ENCODE data around the gene LRRC37B. TPM values are rescaled to one million over a fixed set of nuclear protein-coding genes. Genes with fewer than 3 reads are reported as not detected.
"Not testable (repeated sequence)": the region's sequence is repeated elsewhere in the genome, so short reads cannot be mapped to it uniquely, and the experiment has no call there.

The LRRC37B gene
- total and polyA plus RNA-seq, 2 donors (not counting 1 experiment from before 2014, with no cell fraction given), result 9.9 to 25.6 TPM

DNA sequence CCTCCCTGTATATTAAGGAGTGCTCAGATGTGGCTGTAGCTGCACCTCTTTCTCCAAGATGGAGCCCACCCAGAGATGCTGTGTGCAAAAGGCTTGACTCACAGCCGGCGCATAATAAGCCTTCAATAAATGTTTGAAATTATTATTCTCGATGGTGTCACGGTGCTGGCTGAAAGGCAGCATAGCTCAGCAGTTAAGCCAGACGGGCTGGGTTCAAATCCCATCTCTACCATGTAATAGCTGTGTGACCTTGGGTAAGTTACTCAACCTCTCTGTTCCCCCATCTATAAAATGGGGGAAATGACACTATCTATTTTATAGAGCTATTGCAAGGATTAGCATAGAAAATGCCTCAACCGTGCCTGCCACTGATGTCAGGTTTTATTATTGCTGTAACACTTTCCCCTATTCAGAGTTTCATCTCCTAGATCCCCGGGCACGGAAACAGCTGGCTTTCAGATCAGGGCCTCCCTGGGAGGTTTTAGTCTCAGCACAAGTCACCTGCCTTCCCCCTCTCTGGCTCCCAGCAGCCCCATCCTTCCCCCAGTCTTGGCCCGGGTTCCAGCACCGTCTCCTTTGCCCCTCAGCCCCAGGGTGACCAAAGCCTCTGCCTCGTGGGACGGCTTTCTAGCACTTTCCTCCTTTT, 50.4 kb downstream of the LRRC37B start:
- not testable (repeated sequence) for H3K79me2 ChIP-seq (ENCODE audit: control insufficient read depth, insufficient read depth, low read length)

DNA sequence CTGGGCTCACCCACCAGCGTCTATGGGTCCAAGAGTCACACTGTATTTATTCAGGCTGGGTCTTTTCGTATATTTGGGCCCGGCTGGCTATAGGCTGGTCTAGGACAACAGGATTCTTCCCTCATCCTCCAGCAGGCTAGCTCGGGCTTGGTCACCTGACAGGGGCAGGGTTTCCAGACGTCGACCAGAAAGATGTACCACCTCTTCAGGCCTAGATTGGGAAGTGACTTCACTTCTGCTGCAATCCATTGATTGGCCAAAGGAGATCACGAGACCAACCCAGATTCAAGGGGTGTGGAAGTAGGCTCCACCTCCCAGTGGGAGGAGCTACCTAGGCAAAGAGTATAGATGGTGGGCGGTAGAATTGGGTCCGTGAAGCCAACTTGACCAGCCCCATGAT, 53.5 kb downstream of the LRRC37B start:
- H3K9me3 ChIP-seq (ENCODE audit: control insufficient read depth, insufficient read depth, low read depth, low read length); H2AFZ ChIP-seq (ENCODE audit: low read length); H3K4me3 ChIP-seq (replicated peaks in 1 of 4; ENCODE audit: control extremely low read depth in 1 of 4, insufficient read depth in 1 of 4, low read depth in 3 of 4, low read length in 4 of 4); H3K27me3 ChIP-seq (ENCODE audit: control insufficient read depth, insufficient read depth, low read length); H3K4me1 ChIP-seq (ENCODE audit: control insufficient read depth, extremely low read depth, insufficient read depth, low read length); H3K9ac ChIP-seq (ENCODE audit: insufficient read depth, low read length); H3K79me2 ChIP-seq (ENCODE audit: control insufficient read depth, insufficient read depth, low read length); DNase-seq (ENCODE audit: low read depth in 2 of 2); H3K36me3 ChIP-seq (ENCODE audit: control insufficient read depth, insufficient read depth, low read length); H3K4me2 ChIP-seq (ENCODE audit: extremely low read depth, insufficient read depth, low read length); H3K27ac ChIP-seq (ENCODE audit: insufficient read depth, low read length); H4K20me1 ChIP-seq (ENCODE audit: control insufficient read depth, extremely low read depth, insufficient read depth, low read length): not testable (repeated sequence)

More for the DNA sequence above, 50.4 kb downstream of the LRRC37B start:
- not testable (repeated sequence) for H3K27ac ChIP-seq (ENCODE audit: insufficient read depth, low read length); H3K4me2 ChIP-seq (ENCODE audit: extremely low read depth, insufficient read depth, low read length); H3K4me3 ChIP-seq (replicated peaks in 1 of 4; ENCODE audit: control extremely low read depth in 1 of 4, insufficient read depth in 1 of 4, low read depth in 3 of 4, low read length in 4 of 4); H2AFZ ChIP-seq (ENCODE audit: low read length); H3K9me3 ChIP-seq (ENCODE audit: control insufficient read depth, insufficient read depth, low read depth, low read length); H4K20me1 ChIP-seq (ENCODE audit: control insufficient read depth, extremely low read depth, insufficient read depth, low read length); H3K36me3 ChIP-seq (ENCODE audit: control insufficient read depth, insufficient read depth, low read length); H3K9ac ChIP-seq (ENCODE audit: insufficient read depth, low read length); H3K4me1 ChIP-seq (ENCODE audit: control insufficient read depth, extremely low read depth, insufficient read depth, low read length); H3K27me3 ChIP-seq (ENCODE audit: control insufficient read depth, insufficient read depth, low read length); DNase-seq (ENCODE audit: low read depth in 2 of 2)

DNA sequence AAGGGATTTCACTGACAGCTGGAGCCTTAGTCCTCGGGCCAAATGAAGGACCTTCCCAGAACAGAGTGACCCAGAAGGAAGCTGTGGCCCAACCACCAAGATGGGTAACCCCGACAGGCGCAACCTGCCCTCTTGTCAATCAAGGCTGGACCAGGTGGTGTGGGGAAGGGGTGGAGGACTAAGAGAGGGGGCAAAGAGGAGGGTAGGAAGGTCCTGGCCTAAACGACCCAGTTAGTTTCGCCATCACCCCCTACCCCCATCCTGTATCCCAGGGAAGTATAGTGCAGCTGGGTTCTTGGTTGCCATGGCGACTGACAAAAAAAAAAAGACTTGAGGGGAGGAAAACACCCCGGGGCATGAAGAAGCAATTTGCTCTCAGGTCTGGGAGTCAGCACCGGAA, 54.7 kb downstream of the LRRC37B start:
- H3K36me3 ChIP-seq (ENCODE audit: control insufficient read depth, insufficient read depth, low read length); H3K9ac ChIP-seq (ENCODE audit: insufficient read depth, low read length); H3K4me1 ChIP-seq (ENCODE audit: control insufficient read depth, extremely low read depth, insufficient read depth, low read length); H2AFZ ChIP-seq (ENCODE audit: low read length); H3K27me3 ChIP-seq (ENCODE audit: control insufficient read depth, insufficient read depth, low read length); H3K27ac ChIP-seq (ENCODE audit: insufficient read depth, low read length); H3K79me2 ChIP-seq (ENCODE audit: control insufficient read depth, insufficient read depth, low read length); H3K4me2 ChIP-seq (ENCODE audit: extremely low read depth, insufficient read depth, low read length); H3K4me3 ChIP-seq (replicated peaks in 1 of 4; ENCODE audit: control extremely low read depth in 1 of 4, insufficient read depth in 1 of 4, low read depth in 3 of 4, low read length in 4 of 4); DNase-seq (ENCODE audit: low read depth in 2 of 2); H4K20me1 ChIP-seq (ENCODE audit: control insufficient read depth, extremely low read depth, insufficient read depth, low read length); H3K9me3 ChIP-seq (ENCODE audit: control insufficient read depth, insufficient read depth, low read depth, low read length): not testable (repeated sequence)

DNA sequence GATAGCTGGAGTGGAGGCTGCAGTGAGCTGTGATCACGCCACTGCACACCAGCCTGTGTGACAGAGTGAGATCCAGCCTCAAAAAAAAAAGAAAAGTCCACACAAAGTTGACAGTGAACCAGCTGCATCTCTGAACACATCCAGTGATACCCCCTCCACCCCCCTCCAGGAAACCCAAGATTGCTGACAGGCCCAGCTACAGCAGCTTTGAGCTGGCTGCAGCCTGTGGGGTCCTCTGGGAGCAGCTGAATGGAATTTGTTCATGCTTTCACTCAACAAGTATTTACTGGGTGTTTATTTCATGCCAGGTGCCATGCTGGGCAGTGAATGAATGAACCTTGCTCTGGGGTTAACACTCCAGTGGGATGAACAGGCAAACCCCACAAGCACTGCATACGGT, 56.9 kb downstream of the LRRC37B start:
- not testable (repeated sequence) for DNase-seq (ENCODE audit: low read depth in 2 of 2)

DNA sequence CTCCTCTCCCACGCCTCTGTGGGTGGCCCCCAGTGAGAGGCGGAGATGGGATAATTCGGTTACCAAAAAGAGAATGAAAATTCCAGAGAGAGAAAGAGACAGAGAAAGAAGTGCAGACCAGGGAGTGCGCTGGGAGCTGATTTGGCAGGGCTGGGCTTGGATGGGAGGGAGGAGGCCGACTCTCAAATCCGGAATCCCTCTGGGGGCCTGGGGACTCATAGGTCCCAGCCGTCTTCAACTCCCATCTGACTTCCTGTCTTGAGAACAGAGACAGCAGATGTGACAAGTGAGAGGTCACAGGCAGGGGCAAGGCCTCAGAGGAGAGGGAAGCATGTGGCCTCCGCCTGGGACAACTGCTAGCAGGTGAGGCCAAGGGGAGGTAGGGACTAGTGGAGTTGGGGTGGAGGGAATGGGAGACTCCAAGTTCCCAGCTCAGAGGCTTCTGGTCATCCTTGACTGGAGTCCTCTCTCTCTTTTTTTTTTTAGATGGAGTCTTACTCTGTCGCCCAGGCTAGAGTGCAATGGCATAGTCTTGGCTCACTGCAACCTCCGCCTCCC, 59.0 kb downstream of the LRRC37B start:
- H3K36me3 ChIP-seq (ENCODE audit: control insufficient read depth, insufficient read depth, low read length); H3K4me2 ChIP-seq (ENCODE audit: extremely low read depth, insufficient read depth, low read length); H3K4me3 ChIP-seq (replicated peaks in 1 of 4; ENCODE audit: control extremely low read depth in 1 of 4, insufficient read depth in 1 of 4, low read depth in 3 of 4, low read length in 4 of 4); H3K4me1 ChIP-seq (ENCODE audit: control insufficient read depth, extremely low read depth, insufficient read depth, low read length); H4K20me1 ChIP-seq (ENCODE audit: control insufficient read depth, extremely low read depth, insufficient read depth, low read length); H3K9me3 ChIP-seq (ENCODE audit: control insufficient read depth, insufficient read depth, low read depth, low read length); H2AFZ ChIP-seq (ENCODE audit: low read length); H3K79me2 ChIP-seq (ENCODE audit: control insufficient read depth, insufficient read depth, low read length); DNase-seq (ENCODE audit: low read depth in 2 of 2); H3K9ac ChIP-seq (ENCODE audit: insufficient read depth, low read length); H3K27ac ChIP-seq (ENCODE audit: insufficient read depth, low read length); H3K27me3 ChIP-seq (ENCODE audit: control insufficient read depth, insufficient read depth, low read length): not testable (repeated sequence)

More for the DNA sequence above, 56.9 kb downstream of the LRRC37B start:
- not testable (repeated sequence) for H3K4me2 ChIP-seq (ENCODE audit: extremely low read depth, insufficient read depth, low read length); H3K79me2 ChIP-seq (ENCODE audit: control insufficient read depth, insufficient read depth, low read length); H3K4me1 ChIP-seq (ENCODE audit: control insufficient read depth, extremely low read depth, insufficient read depth, low read length); H3K9me3 ChIP-seq (ENCODE audit: control insufficient read depth, insufficient read depth, low read depth, low read length); H4K20me1 ChIP-seq (ENCODE audit: control insufficient read depth, extremely low read depth, insufficient read depth, low read length); H3K27me3 ChIP-seq (ENCODE audit: control insufficient read depth, insufficient read depth, low read length); H3K27ac ChIP-seq (ENCODE audit: insufficient read depth, low read length); H3K36me3 ChIP-seq (ENCODE audit: control insufficient read depth, insufficient read depth, low read length); H3K4me3 ChIP-seq (replicated peaks in 1 of 4; ENCODE audit: control extremely low read depth in 1 of 4, insufficient read depth in 1 of 4, low read depth in 3 of 4, low read length in 4 of 4); H2AFZ ChIP-seq (ENCODE audit: low read length); H3K9ac ChIP-seq (ENCODE audit: insufficient read depth, low read length)
